Neural cell (in vitro differentiated cells): Measurements from ENCODE around the gene LRRC9.

Experiments
- EZH2 ChIP-seq: fragments of 200-600, 300-800 bp; shearing (Covaris generic), sonication (generic); IDR thresholded peaks from 2 replicates; pipeline ENCODE4 v1.6.1; 2014; ENCODE audit warnings: antibody characterized with exemption, low read length, borderline replicate concordance, mild to moderate bottlenecking; ENCODE audit not compliant: insufficient read depth, poor library complexity, severe bottlenecking
- TF ChIP-seq, protein P1 (sequence below): fragments of 450-650 bp; IDR thresholded peaks from 2 replicates; pipeline ENCODE4 v1.5.1; 2014; ENCODE audit warnings: antibody characterized with exemption, mild to moderate bottlenecking, moderate library complexity; ENCODE audit not compliant: poor library complexity, severe bottlenecking

DNA sequence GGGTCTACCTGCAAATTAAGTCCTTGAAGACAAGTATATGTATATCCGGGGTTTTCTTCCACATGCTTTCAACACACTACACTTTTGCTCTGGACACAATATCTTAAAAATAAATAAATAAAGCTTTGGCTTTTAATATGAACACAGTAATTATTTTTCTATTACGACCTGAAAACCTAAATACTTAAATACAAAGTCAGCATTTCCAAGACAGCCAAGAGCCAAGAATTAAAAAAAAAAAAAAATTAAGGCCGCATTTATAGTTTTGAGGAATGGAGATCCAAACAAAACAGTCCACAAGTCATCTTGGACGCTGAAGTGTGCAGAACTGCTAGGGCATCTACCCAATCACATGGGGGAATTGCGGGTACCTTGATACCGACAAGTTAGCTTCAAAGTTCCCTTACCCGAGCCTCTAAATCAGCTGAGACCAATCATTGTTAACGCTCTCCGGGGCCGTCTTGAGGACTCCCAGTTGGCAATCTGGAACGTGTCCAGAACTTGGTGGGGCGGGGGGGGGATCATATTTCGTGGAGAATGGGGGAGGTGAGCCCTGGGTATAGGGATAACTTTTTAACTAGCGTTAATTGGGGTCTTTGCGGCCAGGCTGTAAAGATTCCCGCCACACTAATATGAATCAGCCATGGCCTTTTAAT lies 171.0 kb downstream of the LRRC9 start:
- TF ChIP-seq, protein P1, sequence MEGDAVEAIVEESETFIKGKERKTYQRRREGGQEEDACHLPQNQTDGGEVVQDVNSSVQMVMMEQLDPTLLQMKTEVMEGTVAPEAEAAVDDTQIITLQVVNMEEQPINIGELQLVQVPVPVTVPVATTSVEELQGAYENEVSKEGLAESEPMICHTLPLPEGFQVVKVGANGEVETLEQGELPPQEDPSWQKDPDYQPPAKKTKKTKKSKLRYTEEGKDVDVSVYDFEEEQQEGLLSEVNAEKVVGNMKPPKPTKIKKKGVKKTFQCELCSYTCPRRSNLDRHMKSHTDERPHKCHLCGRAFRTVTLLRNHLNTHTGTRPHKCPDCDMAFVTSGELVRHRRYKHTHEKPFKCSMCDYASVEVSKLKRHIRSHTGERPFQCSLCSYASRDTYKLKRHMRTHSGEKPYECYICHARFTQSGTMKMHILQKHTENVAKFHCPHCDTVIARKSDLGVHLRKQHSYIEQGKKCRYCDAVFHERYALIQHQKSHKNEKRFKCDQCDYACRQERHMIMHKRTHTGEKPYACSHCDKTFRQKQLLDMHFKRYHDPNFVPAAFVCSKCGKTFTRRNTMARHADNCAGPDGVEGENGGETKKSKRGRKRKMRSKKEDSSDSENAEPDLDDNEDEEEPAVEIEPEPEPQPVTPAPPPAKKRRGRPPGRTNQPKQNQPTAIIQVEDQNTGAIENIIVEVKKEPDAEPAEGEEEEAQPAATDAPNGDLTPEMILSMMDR = no peak
- TF ChIP-seq EZH2 = no peak
